Measurements from ENCODE around the gene MAP1A.

MAP1A gene

DNA sequence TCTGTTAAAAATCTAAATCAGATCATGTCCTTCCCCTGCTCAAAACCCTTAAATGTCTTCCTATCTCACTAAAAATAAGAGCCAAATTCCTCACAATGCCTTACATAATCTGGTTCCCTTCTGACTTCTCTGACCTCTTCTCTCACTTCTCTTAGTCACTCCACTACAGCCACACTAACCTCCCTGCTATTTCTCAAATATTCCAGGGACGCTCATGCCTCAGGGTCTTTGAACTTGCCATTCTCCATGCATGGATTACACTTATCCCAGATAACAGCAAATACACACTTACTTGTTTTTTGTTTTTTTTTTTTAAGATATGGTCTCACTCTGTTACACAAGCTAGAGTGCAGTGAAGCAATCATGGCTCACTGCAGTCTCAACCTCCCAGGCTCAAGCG, 33.0 kb upstream of the MAP1A start:
- Histone ChIP-seq H3K27me3 (no peaks in the 10 kb centered on the region), H3K4me1 (0 out of 2 replicates have a peak, but pooled peaks cover 3% of the 10 kb centered on the region), H3K9me3 (no peaks in the 10 kb centered on the region), H3K36me3 (peaks cover 45% of the 10 kb centered on the region), H3K4me3 (ENCODE audit: low read depth, low read length) (no peak overlapping the region)
- DNase-seq: no peak
- TF ChIP-seq, protein P1, sequence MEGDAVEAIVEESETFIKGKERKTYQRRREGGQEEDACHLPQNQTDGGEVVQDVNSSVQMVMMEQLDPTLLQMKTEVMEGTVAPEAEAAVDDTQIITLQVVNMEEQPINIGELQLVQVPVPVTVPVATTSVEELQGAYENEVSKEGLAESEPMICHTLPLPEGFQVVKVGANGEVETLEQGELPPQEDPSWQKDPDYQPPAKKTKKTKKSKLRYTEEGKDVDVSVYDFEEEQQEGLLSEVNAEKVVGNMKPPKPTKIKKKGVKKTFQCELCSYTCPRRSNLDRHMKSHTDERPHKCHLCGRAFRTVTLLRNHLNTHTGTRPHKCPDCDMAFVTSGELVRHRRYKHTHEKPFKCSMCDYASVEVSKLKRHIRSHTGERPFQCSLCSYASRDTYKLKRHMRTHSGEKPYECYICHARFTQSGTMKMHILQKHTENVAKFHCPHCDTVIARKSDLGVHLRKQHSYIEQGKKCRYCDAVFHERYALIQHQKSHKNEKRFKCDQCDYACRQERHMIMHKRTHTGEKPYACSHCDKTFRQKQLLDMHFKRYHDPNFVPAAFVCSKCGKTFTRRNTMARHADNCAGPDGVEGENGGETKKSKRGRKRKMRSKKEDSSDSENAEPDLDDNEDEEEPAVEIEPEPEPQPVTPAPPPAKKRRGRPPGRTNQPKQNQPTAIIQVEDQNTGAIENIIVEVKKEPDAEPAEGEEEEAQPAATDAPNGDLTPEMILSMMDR (IDR thresholded peaks at IDR 0.05; ENCODE audit: low read depth, low read length): no peak

DNA sequence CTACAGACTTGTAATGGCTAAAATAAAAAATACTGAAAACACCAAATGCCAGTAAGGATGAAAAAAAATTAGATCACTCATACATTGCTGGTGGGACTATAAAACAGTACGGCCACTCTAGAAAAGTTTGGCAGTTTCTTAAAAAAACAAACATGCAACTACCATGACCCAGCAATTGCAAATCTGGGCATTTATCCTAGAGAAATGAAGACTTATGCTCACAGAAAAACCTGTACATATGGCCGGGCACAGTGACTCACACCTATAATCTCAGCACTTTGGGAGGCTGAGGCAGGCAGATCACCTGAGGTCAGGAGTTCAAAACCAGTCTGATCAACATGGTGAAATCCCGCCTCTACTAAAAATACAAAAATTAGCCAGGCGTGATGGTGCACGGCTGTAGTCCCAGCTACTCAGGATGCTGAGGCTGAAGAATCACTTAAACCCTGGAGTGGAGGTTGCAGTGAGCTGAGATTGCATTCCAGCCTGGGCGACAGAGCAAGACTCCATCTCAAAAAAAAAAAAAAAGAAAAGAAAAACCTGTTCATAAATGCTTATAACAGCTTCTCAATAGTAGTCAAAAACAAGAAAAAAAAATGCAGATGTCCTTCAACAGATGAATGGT, 30.0 kb upstream of the MAP1A start:
- no peaks in the 10 kb centered on the region for H3K9me3 ChIP-seq
- H3K27me3 ChIP-seq: no peaks in the 10 kb centered on the region
- 0 out of 2 replicates have a peak, but pooled peaks cover 3% of the 10 kb centered on the region for H3K4me1 ChIP-seq
- no peak for DNase-seq
- H3K36me3 ChIP-seq: peaks cover 44% of the 10 kb centered on the region
- TF ChIP-seq, protein P1 (IDR thresholded peaks at IDR 0.05; ENCODE audit: low read depth, low read length): no peak
- H3K4me3 ChIP-seq (ENCODE audit: low read depth, low read length): no peak overlapping the region

DNA sequence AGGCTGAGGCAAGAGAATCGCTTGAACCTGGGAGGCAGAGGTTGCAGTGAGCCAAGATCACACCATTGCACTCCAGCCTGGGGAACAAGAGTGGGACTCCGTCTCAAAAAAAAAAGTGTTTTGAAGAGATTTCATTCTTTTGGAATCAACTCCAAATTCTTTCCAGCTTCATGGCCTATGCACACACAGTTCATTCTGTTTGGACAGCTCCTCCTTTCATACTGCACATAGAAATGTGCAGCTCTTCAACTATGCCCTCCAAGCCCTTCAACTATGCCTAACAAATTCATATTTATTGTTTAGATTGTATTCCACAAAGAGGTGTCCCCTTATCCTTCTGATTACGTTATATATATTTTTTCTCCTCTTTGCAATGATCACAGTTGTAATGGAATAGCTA, 28.6 kb upstream of the MAP1A start:
- Histone ChIP-seq H3K36me3 (peaks cover 40% of the 10 kb centered on the region), H3K4me1 (0 out of 2 replicates have a peak, but pooled peaks cover 3% of the 10 kb centered on the region), H3K9me3 (no peaks in the 10 kb centered on the region)

DNA sequence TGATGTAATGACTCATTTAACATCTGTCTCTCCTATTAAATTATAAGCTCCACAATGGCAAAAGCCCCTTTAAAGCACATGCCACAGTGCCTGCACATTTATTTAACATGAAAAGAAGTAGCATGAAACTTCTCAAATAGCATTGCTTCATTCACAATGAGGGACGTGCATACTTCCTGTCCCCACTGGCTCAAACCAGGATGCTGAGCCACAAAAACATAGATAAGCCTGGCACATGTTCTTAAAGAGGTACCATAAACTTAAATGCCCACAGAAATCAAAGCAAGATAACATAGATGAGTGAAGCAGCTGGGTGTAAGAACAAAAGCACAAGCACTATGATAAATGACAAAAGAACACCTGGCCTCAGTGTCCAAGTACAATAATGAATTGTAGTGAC, 28.2 kb upstream of the MAP1A start:
- DNase-seq: no peak
- H3K36me3 ChIP-seq: peaks cover 40% of the 10 kb centered on the region
- TF ChIP-seq, protein P1 (IDR thresholded peaks at IDR 0.05; ENCODE audit: low read depth, low read length): no peak
- H3K4me3 ChIP-seq (ENCODE audit: low read depth, low read length): no peak overlapping the region
- H3K27me3 ChIP-seq: no peaks in the 10 kb centered on the region
- H3K4me1 ChIP-seq: 0 out of 2 replicates have a peak, but pooled peaks cover 2% of the 10 kb centered on the region
- H3K9me3 ChIP-seq: no peaks in the 10 kb centered on the region

More for the DNA sequence above, 28.6 kb upstream of the MAP1A start:
- H3K4me3 ChIP-seq (ENCODE audit: low read depth, low read length): no peak overlapping the region
- TF ChIP-seq, protein P1 (IDR thresholded peaks at IDR 0.05; ENCODE audit: low read depth, low read length): no peak
- H3K27me3 ChIP-seq: no peaks in the 10 kb centered on the region
- no peak for DNase-seq

DNA sequence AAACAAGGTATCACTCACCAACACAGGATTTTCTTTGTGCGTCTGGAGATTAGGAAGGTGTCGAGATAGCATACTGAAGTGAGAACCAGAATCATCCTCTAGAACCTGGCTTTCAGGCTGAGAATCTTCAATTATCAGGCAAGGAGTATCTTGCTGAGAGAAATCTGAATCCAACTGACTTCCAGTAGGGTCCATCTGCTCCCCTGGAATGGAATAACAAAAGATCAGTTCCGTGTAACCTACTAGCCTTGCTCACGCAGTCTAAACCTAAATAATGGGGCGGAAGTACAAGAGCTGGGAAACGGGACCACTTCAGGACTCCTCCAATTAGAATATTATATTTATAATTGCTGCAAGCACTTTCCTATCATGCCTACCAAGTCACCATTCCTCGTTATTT, 25.1 kb upstream of the MAP1A start:
- H3K36me3 ChIP-seq: peaks cover 29% of the 10 kb centered on the region
- no peaks in the 10 kb centered on the region for H3K4me1 ChIP-seq
- H3K27me3 ChIP-seq: no peaks in the 10 kb centered on the region
- no peaks in the 10 kb centered on the region for H3K9me3 ChIP-seq
- no peak for DNase-seq
- TF ChIP-seq, protein P1 (IDR thresholded peaks at IDR 0.05; ENCODE audit: low read depth, low read length): no peak
- peak overlapping the region; percentile 61 for H3K4me3 ChIP-seq (ENCODE audit: low read depth, low read length)

Data from BE2C (cell line).